Measurements from ENCODE around the gene FSTL4.
A peak's percentile ranks its signal among the peaks of the same experiment; 100 is the strongest.

Gene FSTL4

DNA sequence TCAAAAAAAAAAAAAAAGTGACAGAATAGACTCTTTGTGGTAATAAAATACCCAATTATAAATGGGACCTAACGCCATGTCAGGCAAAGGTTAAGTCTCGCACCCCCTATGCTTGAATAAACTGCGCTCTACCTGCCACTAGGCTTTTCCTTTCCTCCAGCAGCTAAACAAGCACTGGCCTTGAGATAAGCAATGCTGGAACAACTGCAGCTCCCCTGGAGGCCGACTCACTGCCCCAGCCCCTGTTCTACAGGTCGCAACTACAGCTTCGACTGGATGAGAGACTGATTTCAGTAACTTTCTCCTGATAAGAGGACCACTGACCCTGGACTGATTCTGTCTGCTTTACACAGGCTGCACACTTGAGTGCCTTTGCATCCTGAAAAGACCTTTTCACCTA is 350.3 kb downstream of the FSTL4 start:
- no peak for DNase-seq (ENCODE audit: low read depth)

DNA sequence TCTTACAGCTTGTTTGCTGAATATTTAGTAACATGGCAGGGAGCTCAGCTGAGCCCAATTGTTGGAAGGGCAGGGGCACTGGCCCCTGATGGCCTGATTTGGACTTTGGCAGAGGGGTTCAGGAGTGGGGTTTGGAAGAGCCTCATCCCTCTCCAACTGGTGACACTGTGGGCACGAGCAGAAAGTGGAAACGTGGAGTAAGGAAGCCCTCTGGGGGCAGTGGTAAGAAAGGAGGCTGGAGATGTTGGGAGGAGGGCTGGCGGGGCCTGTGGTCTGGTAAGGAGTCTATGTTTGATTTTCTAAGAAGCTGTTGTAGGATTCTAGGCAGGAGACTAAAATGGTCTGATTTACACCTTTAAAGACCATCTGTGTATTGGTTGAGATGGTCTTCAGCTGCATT is 351.6 kb downstream of the FSTL4 start:
- DNase-seq (ENCODE audit: low read depth): no peak

- no peak for DNase-seq (ENCODE audit: low read depth)
Measured at GRCh38 chr5:133259199-133259997, 352.9 kb downstream of the FSTL4 start.

GRCh38 chr5:133257977-133258376 is 354.4 kb downstream of the FSTL4 start:
- no peak for DNase-seq (ENCODE audit: low read depth)

DNA sequence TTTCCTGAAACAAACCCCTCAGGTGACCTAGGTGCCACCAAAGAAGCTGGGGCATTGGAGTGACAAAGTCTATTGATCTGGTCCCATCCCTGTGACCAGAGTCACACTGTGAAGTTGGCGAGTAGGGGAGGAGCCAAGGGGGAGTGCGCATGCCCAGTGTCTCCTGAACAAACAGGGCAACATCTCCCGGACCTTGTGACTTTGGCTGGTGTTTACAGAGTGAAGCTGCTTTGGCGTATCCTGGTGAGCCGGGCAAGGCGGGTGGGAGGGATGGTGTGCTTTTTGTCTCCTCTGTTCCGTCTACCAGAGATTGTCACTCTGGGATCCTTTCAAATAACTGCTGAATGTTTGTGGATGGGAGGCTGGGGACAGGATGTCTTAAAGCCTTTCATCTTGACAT is 356.1 kb downstream of the FSTL4 start:
- DNase-seq (ENCODE audit: low read depth): no peak

DNA sequence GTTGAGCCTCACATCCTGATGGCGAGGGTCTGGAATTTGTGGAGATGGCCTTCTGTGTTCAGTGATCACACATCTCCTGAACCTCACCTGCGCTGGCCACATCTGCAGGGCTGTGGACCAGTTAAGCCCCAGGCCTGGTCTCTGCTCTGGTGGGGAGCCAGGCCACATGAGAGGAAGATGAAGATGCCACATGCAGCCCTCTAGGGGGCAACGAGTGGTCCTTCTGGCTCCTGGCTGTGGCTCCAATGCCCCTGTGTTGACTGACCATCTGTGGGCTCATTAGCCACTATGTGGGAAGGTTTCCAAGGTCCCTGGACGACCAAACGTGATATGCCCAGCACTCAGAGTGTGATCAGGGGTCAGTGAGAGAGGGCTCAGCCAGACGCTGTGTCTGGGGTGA is 357.5 kb downstream of the FSTL4 start:
- DNase-seq (ENCODE audit: low read depth): no peak

DNA sequence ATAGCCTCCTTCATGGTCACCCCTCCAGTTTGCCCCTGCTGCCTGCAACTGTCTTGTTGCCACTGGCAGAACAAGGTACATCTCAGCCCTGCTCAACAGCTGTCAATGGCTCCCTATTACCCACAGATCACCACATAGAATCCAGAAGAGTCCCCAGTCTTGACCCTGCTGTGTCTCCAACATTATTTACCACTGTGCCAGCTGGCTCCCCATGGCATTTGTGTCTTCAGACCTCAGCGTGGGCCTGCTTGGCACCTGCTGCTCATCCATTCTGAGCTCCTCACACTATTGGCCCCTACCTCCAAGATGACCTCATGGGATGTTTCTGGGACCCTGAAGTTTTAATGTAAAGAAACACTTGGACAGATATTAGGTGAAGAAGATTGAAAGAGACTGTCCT is 358.7 kb downstream of the FSTL4 start:
- DNase-seq (ENCODE audit: low read depth): no peak

DNA sequence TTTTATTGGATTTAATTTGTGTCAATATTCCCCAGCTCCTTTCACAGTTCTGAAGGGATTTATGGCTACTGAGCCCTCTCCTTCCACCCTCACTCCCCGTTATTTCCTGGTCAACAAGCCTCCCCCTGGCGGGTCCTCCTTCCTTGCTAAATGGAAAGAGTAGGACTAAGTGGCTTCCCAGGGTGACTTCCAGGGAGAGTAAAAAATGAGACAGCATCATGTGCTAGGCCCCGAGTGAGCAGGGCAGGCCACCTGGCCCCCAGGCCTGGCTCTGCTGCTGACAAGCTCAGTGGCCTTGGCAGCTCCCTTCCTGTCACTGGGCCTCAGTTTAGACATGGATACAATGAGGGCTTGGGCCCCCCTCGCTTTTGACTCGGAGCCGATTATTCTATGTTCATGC is 359.3 kb downstream of the FSTL4 start:
- no peak for DNase-seq (ENCODE audit: low read depth)

- no peak for DNase-seq (ENCODE audit: low read depth)
Measured at GRCh38 chr5:133252133-133252480, 360.2 kb downstream of the FSTL4 start.

GRCh38 chr5:133251296-133252132 is 360.8 kb downstream of the FSTL4 start:
- no peak for DNase-seq (ENCODE audit: low read depth)

DNA sequence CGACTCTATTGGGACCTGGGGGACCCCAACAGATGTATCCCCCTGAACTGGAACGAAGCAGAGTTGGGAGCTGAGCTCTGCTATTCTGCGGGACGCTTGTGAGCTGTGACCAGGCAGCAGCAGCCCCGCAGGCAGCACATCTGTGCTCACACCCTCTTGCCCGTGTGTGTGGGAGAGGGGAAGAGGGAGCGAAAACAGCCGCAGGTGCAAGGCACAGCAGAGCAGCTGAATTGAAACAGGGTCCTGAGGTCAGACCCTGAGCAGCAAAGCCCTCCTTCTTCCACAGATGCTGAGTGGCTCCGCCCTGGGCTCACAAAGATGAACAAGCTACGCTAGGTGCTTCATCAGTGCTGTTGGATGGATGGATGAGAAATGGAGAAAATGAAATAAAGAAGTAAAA is 361.8 kb downstream of the FSTL4 start:
- no peak for DNase-seq (ENCODE audit: low read depth)

- DNase-seq (ENCODE audit: low read depth): no peak
Measured at GRCh38 chr5:133249593-133249992, 362.7 kb downstream of the FSTL4 start.

GRCh38 chr5:133247881-133248624 is 364.3 kb downstream of the FSTL4 start:
- peak; percentile 60 for DNase-seq (ENCODE audit: low read depth)

DNA sequence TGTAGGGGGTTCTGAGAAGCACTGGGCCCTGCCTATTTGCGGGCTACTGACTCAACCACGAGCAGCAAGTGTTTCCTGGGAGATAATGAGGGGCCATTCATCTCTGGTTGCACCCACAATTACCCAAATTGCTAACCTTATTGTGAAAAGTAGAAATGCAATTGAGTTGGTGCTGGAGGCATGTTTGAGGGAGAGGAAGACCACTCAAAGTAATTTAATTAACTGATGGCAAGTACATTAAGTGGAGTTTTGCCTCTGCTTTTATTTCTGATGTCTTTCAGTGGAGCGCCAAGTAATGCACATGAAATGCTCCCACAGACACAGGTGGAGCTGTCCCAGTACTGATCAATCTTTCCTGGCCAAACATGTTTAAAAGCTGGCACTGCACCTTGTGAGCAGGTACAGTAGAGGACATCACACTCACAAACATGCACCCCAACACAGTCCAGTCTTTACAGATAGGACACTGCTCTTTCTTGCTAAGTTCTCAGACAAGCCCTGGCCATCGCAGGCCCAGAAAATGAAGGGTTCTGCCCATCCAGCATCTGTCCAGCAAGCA is 365.1 kb downstream of the FSTL4 start:
- DNase-seq (ENCODE audit: low read depth): no peak

- no peak for DNase-seq (ENCODE audit: low read depth)
Measured at GRCh38 chr5:133246376-133247150, 365.8 kb downstream of the FSTL4 start.

DNA sequence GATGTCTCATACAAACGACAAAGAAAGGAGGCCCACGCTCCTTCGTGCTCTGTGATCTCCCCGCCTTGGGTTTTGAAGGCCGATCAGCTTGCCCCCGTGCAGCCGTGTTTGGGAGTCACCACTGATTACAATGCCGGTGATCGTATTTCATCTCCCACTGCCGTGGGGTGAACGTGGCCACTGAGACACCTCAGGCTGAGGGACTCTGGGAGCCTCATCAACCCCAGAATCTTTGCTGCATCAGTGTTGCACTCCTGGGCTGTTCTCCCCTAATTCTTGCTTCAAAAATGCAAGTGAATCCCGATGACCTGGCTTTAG is 366.3 kb downstream of the FSTL4 start:
- DNase-seq (ENCODE audit: low read depth): no peak

- peak; percentile 96 for DNase-seq (ENCODE audit: low read depth)
Measured at GRCh38 chr5:133245191-133246052, 366.9 kb downstream of the FSTL4 start.

DNA sequence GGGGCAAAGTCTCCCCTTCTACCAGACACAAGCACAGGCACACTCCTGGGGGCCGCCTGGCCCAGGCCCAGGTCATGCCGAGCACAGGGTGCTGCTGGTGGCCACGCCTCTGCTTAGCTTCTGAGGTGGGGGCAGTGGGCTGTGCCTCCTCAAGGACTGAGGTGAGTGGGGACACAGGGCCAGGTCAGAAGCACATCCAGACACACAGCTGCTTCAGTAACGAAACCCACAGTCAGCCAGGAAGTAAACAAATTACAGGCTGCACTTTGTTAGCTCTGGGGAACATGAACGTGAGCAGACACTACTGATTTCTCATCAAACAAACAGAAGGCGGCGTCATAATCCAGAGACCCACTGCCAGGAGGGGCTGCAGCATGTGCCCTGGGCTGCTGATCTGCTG is 368.1 kb downstream of the FSTL4 start:
- peak; percentile 42 for DNase-seq (ENCODE audit: low read depth)

DNA sequence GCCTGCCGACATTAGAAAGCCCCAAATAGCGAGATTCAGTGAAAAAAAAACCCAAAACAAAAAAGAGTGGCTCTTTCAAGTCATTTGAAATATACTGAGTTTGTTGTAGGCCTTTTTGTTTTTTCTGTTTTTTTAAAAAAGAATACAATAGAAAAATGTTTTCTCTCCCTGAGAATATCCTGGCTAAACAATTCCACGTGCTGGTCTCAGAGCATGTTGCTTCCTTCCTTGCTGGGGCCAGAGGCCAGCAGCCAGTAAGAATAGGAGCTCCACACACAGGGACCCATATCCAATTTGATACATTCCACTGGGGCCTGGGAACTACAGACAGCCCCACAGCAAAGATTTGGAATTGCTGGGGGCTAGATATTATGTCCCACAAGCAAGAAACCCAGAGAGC is 369.1 kb downstream of the FSTL4 start:
- DNase-seq (ENCODE audit: low read depth): no peak

GRCh38 chr5:133242221-133242835 is 370.0 kb downstream of the FSTL4 start:
- no peak for DNase-seq (ENCODE audit: low read depth)
